Colonic mucosa (tissue), 4 donors: ENCODE data around the gene MEAF6. TPM values are rescaled to one million over a fixed set of nuclear protein-coding genes. Genes with fewer than 3 reads are reported as not detected.

Experiments used
- DNase-seq: peaks from one replicate; pipeline ENCODE4 v3.0.0-alpha.2; 2020
- H3K27ac ChIP-seq: fragments of 200-600 bp; one replicate; pipeline ENCODE4 v1.8.0; 2021
- H3K27me3 ChIP-seq: fragments of 200-600 bp; one replicate; pipeline ENCODE4 v1.8.0; 2021
- H3K36me3 ChIP-seq: fragments of 200-600 bp; one replicate; pipeline ENCODE4 v1.8.0; 2021
- H3K4me1 ChIP-seq: fragments of 200-600 bp; one replicate; pipeline ENCODE4 v1.8.0; 2021; ENCODE audit warnings: mild to moderate bottlenecking
- H3K4me3 ChIP-seq: fragments of 200-600 bp; one replicate; pipeline ENCODE4 v1.8.0; 2021
- H3K9ac ChIP-seq, 2 donors: one replicate each; pipeline ENCODE4 v1.7.0; 2013; ENCODE audit warnings: control low read depth in 2 of 2, low read depth in 2 of 2, low read length in 2 of 2
- H3K9me3 ChIP-seq: fragments of 200-600 bp; one replicate; pipeline ENCODE4 v1.8.0; 2021
- CTCF ChIP-seq: fragments of 200-600 bp; IDR thresholded peaks from one replicate; pipeline ENCODE4 v1.8.0; 2022; ENCODE audit warnings: antibody characterized with exemption, mild to moderate bottlenecking
- intact Hi-C: fragments of 100-400 bp; cut with DNase I; formaldehyde crosslinking; loops from one replicate; pipeline ENCODE4 v1.14.1; 2022
- total RNA-seq, 2 donors: library from RNA; stranded (reverse); fragmentation: NEBNext Ultra II Directional in 1 of 2; extraction: Animal tissue kit (Norgen Biotek cat#: 25700) in 1 of 2; gene quantifications; one replicate each; pipeline ENCODE4 v1.2.1, GENCODE V29; 2021
- donor health status: healthy.
- donor health status: DM: no; HTN: no; CAD: no.
- donor health status: DM: no; HTN: no; CAD: no.

MEAF6 gene
- total RNA-seq, 2 donors from 2014 or later, result 32.9 to 40.6 TPM

- H3K36me3 ChIP-seq, result peaks cover 32% of the 10 kb centered on the region
- peak; percentile 24 for DNase-seq
- TF ChIP-seq CTCF, result no peak
- H3K27ac ChIP-seq, result peak overlapping the region; percentile 5
- H3K4me3 ChIP-seq, result no peak overlapping the region
- intact Hi-C loops, result no loop called here
- no peaks in the 10 kb centered on the region for H3K9me3 ChIP-seq
- no peaks in the 10 kb centered on the region for H3K27me3 ChIP-seq
- peaks cover 29% of the 10 kb centered on the region for H3K4me1 ChIP-seq
- H3K9ac ChIP-seq, result peak overlapping the region in 1 of 2 donors; percentile 12
Observed at GRCh38 chr1:37484325-37485051, 30.1 kb downstream of the MEAF6 start.

GRCh38 chr1:37483785-37484184 lies 30.8 kb downstream of the MEAF6 start:
- Histone ChIP-seq H3K36me3 (peaks cover 32% of the 10 kb centered on the region), H3K4me1 (peaks cover 29% of the 10 kb centered on the region), H3K27ac (no peak overlapping the region), H3K9ac (no peak overlapping the region), H3K9me3 (no peaks in the 10 kb centered on the region), H3K27me3 (no peaks in the 10 kb centered on the region), H3K4me3 (no peak overlapping the region)
- intact Hi-C loops, result no loop called here
- no peak for TF ChIP-seq CTCF
- no peak for DNase-seq

- Histone ChIP-seq H3K9ac (no peak overlapping the region), H3K4me1 (peaks cover 32% of the 10 kb centered on the region), H3K27ac (no peak overlapping the region), H3K4me3 (no peak overlapping the region), H3K36me3 (peaks cover 32% of the 10 kb centered on the region), H3K9me3 (no peaks in the 10 kb centered on the region), H3K27me3 (no peaks in the 10 kb centered on the region)
- no peak for DNase-seq
- intact Hi-C loops, result no loop called here
- no peak for TF ChIP-seq CTCF
Observed at GRCh38 chr1:37482796-37483744, 31.5 kb downstream of the MEAF6 start.

- Histone ChIP-seq H3K4me1 (peaks cover 27% of the 10 kb centered on the region), H3K4me3 (no peak overlapping the region), H3K9me3 (no peaks in the 10 kb centered on the region), H3K9ac (no peak overlapping the region), H3K36me3 (peaks cover 32% of the 10 kb centered on the region), H3K27ac (no peak overlapping the region), H3K27me3 (no peaks in the 10 kb centered on the region)
- DNase-seq, result no peak
- no peak for TF ChIP-seq CTCF
- intact Hi-C loops, result no loop called here
Observed at GRCh38 chr1:37482004-37482785, 32.4 kb downstream of the MEAF6 start.
